ELR (cell line): ENCODE results near the gene KYAT1.
"Not testable (repeated sequence)": the region's sequence is repeated elsewhere in the genome, so short reads cannot be mapped to it uniquely, and the experiment has no call there.

Source experiments
- DNase-seq: peaks from one replicate; pipeline ENCODE4 v3.0.0-alpha.2; 2015; ENCODE audit warnings: low read depth

Gene KYAT1

DNA sequence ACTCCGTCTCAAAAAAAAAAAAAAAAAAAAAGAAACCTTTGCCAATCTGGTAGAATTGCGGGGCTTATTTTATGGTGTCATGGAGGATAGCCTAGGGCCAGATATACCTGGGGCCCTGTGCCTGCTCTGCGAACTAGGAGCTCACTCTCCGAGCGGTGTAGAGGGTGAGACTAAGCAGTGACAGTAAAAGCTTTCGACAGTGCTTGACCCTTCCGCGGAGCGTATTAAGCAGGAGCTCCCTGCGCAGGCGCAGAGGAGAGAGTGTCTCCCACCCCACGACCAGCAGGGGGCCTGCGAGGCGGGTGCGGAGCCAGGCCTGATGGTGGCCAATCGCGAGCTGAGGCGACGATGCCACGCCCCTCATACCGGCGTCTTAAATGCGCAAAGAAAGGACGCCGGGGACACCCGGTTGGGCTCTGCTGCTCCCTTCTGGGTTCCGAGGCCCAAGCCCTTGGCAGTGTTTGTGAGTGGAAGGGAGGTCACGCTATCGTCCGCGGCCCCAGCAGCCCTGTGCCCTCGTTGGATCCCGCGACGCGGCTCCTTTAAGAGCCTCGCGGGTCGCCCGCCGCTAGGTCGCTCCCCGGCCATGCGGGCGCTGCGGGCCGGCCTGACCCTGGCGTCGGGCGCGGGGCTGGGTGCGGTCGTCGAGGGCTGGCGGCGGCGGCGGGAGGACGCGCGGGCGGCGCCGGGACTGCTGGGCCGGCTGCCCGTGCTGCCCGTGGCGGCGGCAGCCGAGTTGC, 63.5 kb downstream of the KYAT1 start, which contains the start of gene ENDOG:
Gene ENDOG, plus strand, starts transcription at position 402 of the 740 bp plus-strand sequence. Its CDS starts 185 bp downstream, at position 587.
- peak; percentile 97 for DNase-seq

DNA sequence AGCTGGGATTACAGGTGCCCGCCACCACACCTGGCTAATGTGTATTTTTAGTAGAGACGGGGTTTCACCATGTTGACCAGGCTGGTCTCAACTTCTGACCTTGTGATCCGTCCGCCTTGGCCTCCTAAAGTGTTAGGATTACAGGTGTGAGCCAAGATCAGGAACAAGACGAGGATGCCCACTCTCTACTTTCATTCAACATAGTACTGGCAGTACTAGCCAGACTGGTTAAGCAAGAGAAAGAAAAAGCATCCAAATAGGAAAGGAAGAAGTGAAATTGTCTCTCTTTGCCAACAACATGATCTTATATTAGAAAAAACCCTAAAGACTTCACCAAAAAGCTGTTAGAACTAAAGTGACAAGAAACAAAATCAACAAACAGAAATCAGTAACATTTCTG, 70.9 kb downstream of the KYAT1 start:
- no peak for DNase-seq

DNA sequence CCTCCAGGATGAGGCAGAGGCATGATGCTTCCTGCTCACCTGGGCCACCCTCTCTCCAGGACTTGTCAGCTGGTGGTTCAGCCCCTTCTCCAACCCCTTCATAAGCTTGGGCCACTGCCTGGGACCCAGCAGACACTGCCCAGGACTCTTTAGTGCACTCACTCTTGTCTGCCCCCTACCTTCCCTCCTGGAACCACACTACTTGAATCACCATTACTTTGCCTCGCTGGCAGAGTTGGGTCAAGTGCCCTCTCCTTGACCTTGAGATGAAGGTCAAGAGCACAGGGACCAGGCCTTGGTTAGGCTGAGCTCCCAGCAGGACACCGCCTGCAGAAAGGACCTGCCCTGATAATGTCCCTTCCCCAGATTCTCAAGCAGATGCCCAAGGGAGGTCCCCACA, 71.9 kb downstream of the KYAT1 start:
- DNase-seq, result no peak

DNA sequence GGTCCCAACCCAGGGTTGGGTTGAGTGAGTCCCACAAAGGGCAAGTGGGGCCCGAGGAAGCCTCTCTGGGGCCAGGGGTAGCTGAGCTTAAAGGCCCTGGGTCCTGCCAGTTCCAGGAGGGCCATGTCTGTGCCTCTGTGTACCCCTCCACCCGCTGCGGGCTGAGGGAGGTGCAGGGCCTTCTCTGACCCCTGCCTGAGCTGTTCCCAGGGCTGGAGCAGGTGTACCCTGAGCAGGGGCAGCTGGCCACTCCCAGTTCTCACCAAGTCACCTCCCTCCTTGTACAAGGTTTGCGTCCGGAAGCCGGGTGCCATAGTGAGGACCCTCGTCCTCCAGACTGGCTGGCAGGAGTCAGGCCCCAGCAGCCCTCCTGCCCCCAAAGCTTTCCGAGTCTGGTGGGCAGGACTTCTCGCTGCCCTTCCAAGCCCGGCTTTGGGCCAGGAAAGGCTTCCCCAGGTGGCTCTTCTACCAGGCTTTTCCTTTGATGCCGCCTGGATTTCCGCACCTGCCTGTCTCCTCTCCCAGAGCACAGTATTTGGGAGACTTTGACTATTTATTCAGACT, 72.6 kb downstream of the KYAT1 start:
- no peak for DNase-seq

DNA sequence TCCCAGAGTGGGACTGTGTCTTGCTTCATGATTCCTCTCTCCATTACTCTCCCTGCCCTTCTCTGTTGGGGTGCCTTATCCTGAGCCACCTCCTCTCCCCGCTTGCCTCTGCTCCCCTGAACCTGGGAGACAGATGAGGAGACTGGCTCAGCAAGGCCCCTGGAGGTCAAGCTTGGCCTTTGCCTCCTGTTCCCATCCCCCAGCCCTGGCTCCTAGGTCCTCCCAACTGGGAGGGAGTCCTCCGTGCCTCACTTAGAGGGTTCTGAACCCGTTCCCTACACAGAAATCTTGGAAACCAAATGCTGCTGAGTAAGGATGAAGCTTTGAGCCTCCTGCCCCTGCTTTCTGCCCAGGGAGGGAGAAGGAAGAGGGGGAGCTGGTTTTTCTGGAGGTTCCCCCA, 73.2 kb downstream of the KYAT1 start:
- no peak for DNase-seq

DNA sequence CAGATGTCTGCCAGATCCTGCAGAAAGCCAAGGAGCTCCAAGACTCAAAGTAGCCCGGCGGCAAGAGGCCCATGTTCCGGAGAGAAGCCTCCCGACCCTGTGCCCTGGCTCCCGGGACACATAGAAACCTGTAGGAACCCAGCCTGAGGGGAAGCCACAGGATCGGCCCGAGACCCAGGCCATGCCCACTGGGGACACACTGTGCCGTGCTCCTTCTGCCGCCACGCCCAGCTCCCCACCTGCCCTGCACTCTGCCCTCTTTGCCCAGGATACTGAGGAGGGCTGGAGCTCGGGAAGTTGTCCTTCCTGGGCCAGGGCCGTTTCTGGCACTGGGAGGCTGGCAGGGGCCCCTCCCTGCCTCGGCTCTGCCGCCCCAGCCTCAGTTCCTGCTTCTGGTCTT, 73.9 kb downstream of the KYAT1 start:
- no peak for DNase-seq

DNA sequence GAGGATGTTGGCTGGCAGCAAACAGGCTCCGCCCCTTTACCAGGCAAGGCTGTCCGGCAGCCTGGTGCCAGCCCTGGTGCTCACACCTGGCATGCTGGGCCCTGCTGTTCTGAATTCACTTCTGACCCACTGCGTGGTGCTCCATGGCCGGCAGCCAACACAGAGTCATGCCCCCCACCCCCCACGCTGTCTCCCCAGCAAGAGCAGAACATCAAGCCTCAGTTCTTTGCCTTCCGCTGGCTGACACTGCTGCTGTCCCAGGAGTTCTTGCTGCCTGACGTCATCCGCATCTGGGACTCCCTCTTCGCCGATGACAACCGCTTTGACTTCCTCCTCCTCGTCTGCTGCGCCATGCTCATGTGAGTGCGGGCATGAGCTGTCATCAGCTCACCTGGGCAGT, 76.1 kb downstream of the KYAT1 start:
- no peak for DNase-seq

DNA sequence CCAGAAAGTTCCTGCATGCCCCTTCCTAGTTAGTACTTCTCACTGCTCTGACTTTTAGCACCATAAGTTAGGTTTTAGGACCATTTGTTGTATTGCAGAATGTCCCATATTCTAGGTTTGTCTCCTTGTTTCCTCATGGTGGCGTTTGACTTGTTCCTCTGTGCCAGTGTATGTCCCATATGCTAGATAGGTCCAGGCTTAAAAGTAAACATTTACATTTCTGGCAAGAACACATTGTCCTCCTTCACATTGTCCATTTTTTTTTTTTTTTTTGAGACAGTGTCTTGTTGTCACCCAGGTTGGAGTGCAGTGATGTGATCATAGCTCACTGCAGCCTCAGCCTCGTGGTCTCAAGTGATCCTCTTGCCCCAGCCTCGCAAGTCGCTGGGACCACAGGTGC, 79.3 kb downstream of the KYAT1 start:
- no peak for DNase-seq

DNA sequence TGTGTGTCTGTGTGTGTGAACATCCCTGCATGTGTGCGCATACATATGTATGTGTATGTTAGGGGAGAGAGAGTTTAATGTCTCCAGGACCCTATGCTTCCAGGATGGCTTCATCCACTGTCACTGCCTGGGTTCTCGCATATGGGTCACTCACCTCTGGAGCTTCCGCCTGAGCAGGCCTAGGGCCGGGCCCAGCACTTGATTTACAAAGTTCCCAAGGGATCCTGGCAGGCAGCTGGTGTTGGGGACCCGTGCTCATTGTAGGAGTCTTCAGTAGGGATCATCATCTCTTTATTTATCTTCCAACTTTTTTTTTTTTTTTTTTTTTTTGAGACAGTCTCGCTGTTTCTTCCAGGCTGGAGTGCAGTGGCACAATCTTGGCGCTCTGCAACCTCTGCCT, 81.7 kb downstream of the KYAT1 start:
- DNase-seq, result no peak

DNA sequence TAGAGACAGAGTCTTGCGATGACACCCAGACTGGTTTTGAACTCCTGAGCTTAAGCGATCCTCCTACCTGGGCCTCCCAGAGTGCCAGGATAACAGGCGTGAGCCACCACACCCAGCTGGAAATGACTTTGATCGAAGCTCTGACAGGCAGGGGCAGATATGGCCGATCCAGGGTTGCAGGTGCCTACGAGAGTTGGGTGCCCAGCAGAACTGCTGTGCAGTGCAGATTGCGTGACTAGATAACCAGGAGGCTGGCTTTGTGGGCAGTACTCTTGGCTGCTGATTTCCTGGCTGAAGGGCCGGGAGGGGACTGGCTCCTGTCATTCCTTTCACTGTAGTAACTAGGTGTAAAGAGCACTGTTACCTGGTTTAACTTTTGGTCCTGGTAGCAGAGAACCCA, 82.9 kb downstream of the KYAT1 start:
- no peak for DNase-seq

DNA sequence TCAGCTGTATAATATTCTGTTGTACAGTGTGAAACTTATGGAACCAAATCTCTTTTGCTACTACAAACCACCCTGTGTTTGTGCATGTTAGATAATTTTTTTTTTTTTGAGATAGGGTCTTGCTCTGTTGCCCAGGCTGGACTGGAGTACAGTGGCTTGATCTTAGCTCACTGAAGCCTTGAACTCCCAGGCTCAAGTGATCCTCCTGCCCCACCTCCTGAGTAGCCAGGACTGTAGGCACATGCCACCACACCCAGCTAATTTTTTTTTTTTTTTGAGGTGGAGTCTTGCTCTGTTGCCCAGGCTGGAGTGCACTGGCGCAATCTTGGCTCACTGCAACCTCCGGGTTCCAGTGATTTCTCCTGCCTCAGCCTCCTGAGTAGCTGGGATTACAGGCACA, 86.8 kb downstream of the KYAT1 start:
- DNase-seq, result not testable (repeated sequence)

DNA sequence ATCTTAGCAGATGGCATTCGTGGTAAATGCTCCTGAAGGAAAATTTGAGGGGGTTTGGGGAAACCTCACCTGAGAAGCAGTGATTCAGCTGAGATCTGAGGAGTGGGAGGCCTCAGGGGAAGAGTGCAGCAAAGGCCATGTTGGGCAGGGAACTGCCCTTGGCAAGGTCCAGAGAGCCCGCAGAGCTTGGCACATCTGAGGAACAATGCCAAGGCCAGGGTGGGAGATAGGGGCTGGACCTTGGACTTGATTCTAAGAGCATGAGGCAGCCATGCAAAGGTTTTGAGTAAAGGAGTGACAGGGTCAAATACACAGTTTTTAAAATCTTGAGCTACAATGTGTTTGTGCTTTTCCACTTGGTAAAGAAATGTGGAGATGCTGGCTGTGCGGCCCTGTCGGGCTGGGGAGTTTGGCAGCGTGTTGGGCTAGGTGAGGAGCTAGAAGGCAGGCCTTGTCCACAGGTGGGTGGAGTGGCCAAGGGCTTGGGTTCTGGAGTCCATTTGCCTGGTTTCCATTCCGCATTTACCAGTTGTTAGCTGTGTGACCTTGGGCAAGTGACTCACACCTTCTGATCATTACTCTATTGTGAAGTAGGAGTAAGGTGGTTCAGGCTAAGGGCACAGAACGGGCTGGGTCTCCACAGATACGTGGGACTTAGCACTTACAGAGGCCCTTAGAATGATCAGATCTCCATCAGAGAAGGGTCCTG, 88.6 kb downstream of the KYAT1 start:
- DNase-seq, result no peak

DNA sequence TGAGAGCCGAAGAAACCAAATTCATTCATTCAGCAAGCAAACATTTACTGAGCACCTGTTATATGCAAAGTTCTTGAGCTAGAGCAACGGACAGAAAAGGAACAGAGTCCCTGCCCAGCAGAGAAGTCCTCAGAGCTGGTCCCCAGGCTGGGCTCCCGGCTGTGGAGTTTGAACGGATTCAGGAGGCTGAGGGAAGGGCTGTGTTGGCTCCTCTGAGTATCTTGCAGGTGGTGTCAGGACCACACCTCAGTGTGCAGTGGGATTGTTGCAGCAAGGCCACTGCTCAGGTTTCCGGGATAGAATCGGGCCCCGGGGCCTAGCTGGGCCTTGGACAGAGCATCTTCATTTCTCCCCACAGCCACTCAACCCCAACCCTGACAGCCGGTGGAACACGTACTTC, 89.6 kb downstream of the KYAT1 start:
- DNase-seq, result no peak

DNA sequence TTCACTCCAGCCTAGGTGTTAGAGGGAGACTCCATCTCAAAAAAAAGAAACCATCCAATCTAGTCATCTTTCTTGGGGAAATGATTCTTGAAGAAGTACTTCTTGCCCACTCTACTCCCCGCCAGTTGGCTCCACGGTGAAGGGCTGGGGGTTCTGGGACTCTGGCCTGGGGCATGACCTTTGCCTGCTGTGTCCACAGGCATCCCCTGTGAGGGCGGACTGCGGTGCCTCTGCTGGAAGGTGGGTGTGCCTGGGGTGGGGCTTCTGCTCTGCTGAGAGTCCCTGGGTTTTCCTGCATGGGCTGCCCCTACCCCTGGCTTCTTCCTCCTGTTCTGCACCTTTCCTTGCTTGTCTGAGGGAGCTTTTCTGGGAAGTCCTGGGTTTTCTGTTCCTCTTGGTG, 91.2 kb downstream of the KYAT1 start:
- no peak for DNase-seq

DNA sequence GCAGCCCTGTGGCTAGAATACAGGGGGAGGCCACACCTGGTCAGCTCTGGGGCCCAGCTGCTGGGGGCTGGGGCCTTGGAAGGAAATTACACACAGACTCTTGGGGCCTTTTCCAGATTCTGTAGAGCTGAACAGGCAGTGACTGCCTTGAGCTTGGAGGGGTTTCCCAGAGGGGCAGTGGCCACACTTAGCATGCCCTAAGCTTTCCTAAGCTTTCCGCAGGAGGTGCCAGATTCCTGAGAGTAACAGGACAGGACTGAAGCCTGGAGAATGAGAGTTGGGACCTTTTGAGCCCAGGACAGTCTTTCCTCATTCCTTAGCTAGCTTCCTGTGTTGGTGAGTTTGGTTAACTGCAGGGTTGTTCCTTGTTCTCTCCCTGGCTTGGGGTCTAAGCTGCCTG, 93.3 kb downstream of the KYAT1 start:
- DNase-seq, result no peak

DNA sequence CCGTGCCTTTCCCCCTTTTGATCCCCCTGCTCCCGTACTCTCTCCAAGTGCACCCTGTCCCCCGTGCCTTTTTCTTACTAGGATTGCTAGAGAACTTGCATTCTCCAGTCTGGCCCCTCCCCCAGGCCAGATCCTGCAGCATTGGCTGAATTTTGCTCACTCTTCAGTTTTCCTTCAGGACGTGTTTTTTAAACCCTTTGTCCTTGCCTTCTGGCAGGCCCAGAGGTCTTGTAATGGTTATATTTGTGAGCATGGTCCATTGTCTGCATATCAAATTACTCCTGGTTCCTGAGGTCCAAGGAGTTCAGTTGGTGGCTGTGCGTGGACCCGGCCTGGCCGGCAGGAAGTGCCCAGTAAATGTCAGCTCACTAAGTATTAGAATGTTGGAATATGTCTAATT, 94.1 kb downstream of the KYAT1 start:
- peak; percentile 19 for DNase-seq

DNA sequence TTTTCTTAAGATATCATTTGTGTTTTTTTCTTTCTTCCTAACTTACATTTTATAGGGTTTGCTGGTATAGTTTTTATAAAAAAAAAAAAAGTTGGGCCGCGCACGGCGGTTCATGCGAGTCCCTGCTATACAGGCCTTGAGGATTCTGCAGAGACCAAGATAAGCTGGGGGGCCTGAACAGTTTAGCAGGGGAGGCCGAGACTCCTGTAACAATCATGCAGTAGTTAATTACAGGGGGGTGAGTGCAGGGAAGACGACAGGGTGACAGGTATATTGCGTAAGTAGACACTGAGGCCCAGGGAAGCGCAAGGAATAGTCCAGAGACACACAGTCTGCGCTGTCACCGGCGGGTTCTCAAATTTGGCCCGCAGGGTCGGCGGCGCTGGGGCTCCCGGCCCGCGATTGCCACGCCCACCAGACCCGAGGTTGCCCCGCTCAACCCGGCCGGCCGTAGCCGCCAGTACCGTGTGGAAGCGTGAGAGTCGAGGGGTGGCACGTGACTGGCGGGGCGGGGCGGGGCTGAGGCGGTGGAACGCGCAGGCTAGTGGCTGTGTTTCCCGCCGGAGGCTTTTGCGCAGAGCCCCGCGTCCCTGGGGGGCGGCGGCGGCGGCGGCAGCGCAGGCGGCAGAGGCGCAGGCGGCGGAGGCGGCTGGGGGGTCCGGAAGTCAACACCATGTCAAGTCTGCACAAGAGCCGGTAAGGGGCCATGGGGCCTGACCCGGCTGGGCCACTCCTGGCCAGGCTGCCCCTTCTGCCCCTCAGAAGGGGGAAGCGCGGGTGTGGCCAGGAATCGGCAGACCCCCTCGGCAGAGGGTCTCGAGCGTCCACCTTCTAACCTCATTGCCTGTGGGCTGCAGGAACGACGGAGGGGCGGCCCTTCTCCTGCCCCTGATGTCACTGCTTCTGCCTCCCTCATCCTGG, 94.8 kb downstream of the KYAT1 start, which contains the start of gene TBC1D13:
Gene TBC1D13, plus strand, starts transcription at position 573 of the 921 bp plus-strand sequence. Its CDS starts 101 bp downstream, at position 674.
- peak; percentile 88 for DNase-seq

DNA sequence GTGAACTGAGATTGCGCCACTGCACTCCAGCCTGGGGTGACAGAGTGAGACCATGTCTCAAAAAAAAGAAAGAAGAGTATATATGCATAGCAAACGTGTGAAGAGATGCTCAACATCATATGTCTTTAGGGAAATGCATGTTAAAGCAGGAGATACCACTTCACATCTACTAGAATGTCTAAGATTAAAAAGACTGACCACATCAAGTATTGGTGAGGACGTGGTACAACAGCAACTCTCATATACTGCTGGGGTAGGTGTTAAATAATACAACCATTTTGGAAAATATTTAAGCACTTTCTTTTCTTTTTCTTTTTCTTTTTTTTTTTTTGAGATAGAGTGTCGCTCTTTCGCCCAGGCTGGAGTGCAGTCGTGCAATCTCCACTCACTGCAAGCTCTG, 96.3 kb downstream of the KYAT1 start:
- DNase-seq, result no peak
